ENCODE data around the gene KIF5C.

The KIF5C gene

DNA sequence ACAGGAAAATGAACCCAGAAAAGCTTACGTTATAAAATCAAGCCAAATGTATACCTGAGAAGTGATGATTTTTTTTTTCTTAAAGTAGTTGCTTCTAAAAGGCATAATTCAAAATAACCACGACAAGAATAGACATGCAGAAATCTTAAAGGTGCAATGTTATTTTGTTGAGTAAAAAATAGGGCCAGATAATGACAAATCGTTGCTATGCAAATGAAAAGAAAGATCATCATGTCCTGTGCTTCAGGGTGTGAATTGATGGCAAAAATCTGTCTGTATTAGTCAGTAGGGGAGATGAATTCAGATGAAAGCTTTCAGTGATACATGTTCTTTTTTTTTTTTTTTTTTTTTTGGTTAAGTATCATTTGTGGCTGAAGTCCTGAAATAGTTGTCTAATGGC lies 187.5 kb downstream of the KIF5C start:
- Mint-ChIP-seq H3K4me1 (no peaks in the 10 kb centered on the region), H3K27ac (no peak overlapping the region), H3K36me3 (no peaks in the 10 kb centered on the region), H3K27me3 (peaks cover 2% of the 10 kb centered on the region), H3K4me3 (no peak overlapping the region), H3K9me3 (no peaks in the 10 kb centered on the region)

DNA sequence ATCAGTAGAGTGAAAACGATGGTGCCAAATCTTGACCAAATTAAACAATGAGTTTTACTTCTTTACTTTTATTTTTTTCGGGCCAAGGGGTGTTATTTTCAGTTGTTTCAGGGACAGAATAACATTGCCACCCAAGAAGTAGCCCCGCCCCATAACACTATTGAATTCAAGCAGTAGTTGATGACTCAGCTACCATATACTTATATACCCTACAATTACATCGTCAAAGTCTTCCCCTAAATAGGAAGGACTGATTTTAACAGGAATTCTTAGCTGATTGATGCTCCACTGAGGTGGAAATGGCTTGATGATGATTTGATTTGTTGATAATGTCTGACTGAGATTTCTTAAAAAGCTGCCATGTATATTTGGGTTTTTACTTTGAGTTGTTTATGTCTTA lies 188.2 kb downstream of the KIF5C start:
- peaks cover 2% of the 10 kb centered on the region for H3K27me3 Mint-ChIP-seq
- no peaks in the 10 kb centered on the region for H3K9me3 Mint-ChIP-seq
- H3K4me1 Mint-ChIP-seq, result no peaks in the 10 kb centered on the region
- H3K27ac Mint-ChIP-seq, result no peak overlapping the region
- no peak overlapping the region for H3K4me3 Mint-ChIP-seq
- H3K36me3 Mint-ChIP-seq, result no peaks in the 10 kb centered on the region

DNA sequence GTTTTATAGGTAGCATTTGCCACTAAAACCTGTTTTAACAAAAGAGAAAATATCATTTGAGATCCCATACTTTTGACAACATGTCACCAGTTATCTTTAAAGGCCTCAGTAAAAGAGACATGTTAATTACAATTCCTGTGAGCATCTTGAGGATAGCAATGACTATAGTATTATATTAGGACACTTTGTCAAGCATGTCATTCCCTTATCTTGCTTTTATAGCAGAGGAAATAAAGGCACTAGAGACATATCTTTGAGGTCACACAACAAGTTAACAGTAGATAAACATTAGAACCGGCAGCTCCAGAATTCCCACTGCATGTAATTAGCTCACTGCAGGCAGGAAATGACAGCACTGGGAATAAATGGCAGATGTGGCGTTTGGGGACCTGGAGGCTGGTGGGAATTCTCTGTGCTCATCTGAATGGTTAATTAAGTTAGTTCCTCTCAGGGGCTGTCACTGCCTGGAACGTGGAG lies 189.4 kb downstream of the KIF5C start:
- no peak overlapping the region for H3K27ac Mint-ChIP-seq
- H3K27me3 Mint-ChIP-seq, result peaks cover 4% of the 10 kb centered on the region
- H3K4me1 Mint-ChIP-seq, result peaks cover 4% of the 10 kb centered on the region
- H3K36me3 Mint-ChIP-seq, result no peaks in the 10 kb centered on the region
- no peaks in the 10 kb centered on the region for H3K9me3 Mint-ChIP-seq
- no peak overlapping the region for H3K4me3 Mint-ChIP-seq

DNA sequence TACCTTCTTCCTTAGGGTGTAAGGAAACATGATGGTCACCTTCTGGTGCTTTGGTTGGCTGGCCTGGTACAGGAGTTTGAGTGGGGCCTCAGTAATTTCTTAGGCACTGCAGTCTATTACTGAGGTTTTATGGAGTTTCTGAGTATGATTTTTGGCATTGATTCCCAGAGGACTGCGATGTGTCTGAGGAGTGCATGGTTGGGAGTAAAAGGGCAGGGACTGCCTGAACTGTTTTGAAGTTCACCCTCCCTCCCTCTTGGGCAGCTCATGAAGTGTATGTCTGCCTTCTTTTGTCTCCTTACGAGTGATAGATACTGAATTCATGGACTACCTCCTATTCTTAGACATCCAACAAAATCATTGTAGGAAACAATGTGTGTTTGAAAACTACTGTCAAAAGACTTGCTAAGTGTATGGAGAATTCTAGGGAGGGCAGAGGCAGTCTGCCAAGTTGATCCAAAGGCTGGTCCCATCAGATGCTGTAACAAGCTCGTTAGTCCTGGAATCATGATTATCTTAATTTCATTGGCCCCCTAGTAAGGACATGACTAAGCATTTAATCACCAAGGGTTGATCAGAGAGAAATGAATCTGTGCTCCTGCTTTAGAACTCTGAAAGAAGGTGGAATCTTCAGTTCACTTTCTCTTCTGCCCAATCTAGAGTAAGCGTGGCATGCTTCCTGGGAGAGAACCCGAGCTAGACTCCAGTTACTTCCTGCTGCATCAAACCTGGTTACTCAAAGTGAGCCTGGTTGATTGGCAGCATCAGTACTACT lies 190.0 kb downstream of the KIF5C start:
- no peaks in the 10 kb centered on the region for H3K36me3 Mint-ChIP-seq
- no peak overlapping the region for H3K27ac Mint-ChIP-seq
- no peaks in the 10 kb centered on the region for H3K9me3 Mint-ChIP-seq
- H3K4me1 Mint-ChIP-seq, result peaks cover 10% of the 10 kb centered on the region
- peaks cover 5% of the 10 kb centered on the region for H3K27me3 Mint-ChIP-seq
- H3K4me3 Mint-ChIP-seq, result no peak overlapping the region

DNA sequence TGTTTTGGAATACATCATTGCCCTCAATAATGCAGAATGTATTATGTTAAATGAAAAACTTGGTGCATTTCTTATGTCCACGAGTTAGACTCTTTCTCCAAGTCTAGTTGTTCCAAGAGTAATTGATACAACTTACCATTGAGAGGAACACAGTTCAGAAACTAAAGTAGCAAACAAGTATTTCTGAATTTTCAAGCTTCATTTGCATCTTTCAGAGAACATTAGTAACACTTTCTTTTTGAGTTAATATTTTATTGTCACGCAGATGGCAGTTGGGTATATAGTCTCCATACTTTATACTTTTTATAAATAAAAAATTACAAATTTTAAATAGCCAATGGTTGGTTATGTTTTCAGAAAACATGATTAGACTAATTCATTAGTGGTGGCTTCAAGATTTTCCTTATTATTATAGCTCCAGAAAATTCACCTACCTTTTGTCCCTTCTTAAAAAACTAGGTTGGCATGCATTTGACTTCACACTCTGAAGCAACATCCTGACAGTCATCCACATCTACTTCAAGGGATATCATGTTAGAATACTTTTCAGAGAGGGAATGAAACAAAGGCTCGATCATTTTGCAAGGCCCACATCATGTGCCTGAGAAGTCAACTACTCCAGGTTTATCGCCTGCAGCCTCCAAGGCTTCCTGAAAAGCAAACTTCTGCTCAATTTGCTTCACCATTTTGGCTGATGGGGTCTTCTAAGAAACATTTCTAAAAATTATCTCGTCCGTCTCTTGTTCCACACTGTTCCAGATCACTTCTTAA lies 193.4 kb downstream of the KIF5C start:
- no peaks in the 10 kb centered on the region for H3K9me3 Mint-ChIP-seq
- H3K27me3 Mint-ChIP-seq, result peaks cover 10% of the 10 kb centered on the region
- H3K4me1 Mint-ChIP-seq, result peaks cover 13% of the 10 kb centered on the region
- H3K36me3 Mint-ChIP-seq, result no peaks in the 10 kb centered on the region
- no peak overlapping the region for H3K4me3 Mint-ChIP-seq
- H3K27ac Mint-ChIP-seq, result no peak overlapping the region

DNA sequence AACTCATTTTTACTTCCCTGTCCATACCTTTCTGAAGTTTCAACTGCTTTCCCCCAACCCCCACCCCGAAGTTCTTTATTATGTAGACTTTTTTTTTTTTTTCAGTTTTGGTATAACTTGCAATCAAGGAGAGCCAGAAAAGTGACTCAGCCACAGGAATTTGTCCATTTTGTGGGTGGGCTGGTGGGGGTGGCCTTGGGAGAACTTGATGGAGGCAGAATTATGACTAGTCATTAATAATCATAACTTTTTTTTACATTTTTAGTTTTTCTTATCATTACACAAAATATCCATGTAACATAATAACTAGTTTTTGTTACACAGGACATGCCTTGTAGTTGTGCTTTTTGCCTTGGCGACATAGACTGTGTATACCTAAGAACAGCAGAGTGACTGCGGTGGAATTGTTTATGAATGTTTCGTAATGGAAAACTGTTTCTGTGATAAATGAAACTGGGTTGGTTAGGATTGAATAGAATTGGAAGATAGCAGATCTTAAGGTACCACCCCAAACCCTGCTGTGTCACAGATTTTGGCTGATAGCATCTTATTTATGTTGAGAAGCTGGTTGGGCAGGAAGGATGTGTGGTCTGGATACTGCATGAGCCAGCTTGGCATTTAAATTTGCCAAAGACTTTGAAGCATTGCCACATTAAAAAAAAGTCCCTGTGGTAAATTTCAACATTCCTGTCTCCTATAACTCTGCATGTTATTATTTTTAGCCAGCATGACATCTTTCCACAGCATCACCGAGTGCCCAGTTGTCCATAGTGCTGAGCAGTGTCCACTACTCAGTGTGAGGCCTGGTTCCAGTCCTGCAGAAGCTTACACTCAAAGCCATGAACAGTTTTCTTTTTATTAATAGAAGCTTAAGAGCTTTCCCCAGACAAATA lies 194.2 kb downstream of the KIF5C start:
- H3K4me3 Mint-ChIP-seq, result no peak overlapping the region

DNA sequence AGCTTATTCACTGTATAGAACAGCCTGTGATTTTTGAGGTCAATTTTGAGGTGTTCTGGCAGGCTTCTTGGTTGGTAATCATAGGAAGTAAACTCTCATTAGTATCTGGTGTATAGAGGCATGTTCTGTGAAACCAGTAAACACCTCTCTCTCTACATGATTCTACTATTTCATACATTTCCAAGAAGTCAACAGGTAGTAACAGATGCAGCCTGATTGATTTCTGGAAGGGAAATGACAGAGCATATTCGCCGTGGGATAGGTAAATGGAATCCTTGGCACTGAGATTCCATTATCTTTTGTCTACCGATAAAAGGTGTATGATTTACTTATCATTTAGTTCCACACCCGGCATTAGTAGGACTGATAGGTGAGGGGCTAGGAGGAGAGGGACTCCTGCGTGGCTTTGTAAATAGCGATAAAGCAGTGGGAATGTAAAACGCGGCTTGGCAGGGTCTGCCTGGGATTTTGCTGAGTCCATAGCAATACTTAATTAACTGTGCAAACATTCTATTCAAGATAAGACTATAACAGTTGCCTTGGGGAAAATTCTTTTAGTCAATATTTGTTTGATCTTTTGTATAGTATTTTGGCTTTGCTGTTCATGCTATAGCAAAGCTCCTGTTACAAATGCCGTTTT lies 195.8 kb downstream of the KIF5C start:
- Mint-ChIP-seq H3K9me3 (no peaks in the 10 kb centered on the region), H3K36me3 (no peaks in the 10 kb centered on the region), H3K4me3 (no peak overlapping the region), H3K27ac (no peak overlapping the region), H3K27me3 (peaks cover 17% of the 10 kb centered on the region), H3K4me1 (peaks cover 13% of the 10 kb centered on the region)

More for the DNA sequence above, 194.2 kb downstream of the KIF5C start:
- no peak overlapping the region for H3K27ac Mint-ChIP-seq
- H3K27me3 Mint-ChIP-seq, result peaks cover 16% of the 10 kb centered on the region
- H3K36me3 Mint-ChIP-seq, result no peaks in the 10 kb centered on the region
- H3K4me1 Mint-ChIP-seq, result peaks cover 13% of the 10 kb centered on the region
- no peaks in the 10 kb centered on the region for H3K9me3 Mint-ChIP-seq

DNA sequence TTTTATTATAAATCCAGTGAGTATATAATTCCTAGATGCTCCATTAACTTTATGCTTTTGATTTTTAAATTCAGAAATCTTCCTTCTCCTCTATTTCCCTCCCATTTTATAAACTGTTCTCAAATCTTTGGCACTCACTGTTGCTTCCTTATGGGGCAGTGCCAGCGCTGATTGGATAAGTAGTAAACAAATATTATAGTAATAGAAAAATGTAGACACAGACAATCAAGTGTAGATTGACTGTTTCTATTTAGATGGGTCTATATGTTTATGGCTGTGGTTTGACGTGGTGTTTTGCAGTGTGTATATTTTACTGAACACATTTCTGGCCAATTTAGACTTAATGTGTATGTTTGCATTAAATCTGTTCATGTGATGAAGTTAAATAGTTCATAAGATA lies 200.1 kb downstream of the KIF5C start:
- H3K36me3 Mint-ChIP-seq, result no peaks in the 10 kb centered on the region
- H3K4me3 Mint-ChIP-seq, result no peak overlapping the region
- peaks cover 2% of the 10 kb centered on the region for H3K4me1 Mint-ChIP-seq
- H3K27me3 Mint-ChIP-seq, result peaks cover 11% of the 10 kb centered on the region
- no peaks in the 10 kb centered on the region for H3K9me3 Mint-ChIP-seq
- H3K27ac Mint-ChIP-seq, result no peak overlapping the region

DNA sequence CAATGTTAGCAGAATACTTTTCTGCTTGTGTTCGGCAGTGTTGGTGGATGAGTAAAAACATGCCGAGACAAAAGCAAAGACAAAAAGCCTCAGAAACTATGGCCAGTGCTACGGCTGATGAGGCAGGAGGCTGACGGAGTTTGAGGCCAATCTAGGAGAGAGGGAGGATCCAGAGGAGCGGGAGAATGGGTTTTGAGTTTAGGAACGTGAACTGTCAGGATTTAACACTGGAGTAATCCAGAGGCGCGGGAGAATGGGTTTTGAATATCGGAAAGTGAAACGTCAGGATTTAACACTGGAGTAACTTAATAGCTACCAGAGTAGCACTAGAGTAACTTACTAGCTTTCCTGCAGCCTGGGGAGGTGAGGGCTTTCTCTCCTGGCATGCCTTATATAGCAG lies 200.8 kb downstream of the KIF5C start:
- Mint-ChIP-seq H3K4me1 (no peaks in the 10 kb centered on the region), H3K9me3 (no peaks in the 10 kb centered on the region), H3K27me3 (peaks cover 9% of the 10 kb centered on the region), H3K4me3 (no peak overlapping the region), H3K27ac (no peak overlapping the region), H3K36me3 (no peaks in the 10 kb centered on the region)

Measured in activated naive CD4-positive, alpha-beta T cell treated with anti-CD3 and anti-CD28 coated beads, Interleukin-2, amount 50 U/mL, for 24 hours (primary cell).